ENCODE measurements around the gene ME3.

Gene ME3

DNA sequence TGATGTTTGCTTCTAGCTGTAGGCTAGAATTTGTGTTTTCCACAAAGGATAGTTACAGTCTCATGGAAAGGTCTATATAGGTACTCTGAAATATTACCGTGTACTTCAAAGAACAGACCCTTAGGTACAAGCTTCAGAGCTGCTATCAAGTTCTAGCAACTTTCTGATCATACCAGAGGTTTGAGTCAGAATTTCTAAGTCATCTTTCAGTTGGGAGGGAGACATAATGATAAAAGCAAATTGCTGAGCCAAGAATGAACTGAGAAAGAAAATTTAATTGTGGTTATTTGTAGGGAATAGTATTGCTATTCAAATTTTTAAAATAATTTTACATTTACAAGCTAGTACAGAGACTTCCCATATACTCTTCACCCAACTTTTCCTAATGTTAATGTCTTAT, 19.9 kb upstream of the ME3 start:
- no peaks in the 10 kb centered on the region for H3K9me3 ChIP-seq (ENCODE audit: control insufficient read depth, insufficient read depth, low read length)
- H3K9ac ChIP-seq (ENCODE audit: low read depth, low read length), result no peak overlapping the region
- no peak overlapping the region for H3K4me3 ChIP-seq (ENCODE audit: low read depth, low read length)
- no peaks in the 10 kb centered on the region for H3K36me3 ChIP-seq (ENCODE audit: control insufficient read depth, insufficient read depth, low read length)
- no peaks in the 10 kb centered on the region for H3K27me3 ChIP-seq (ENCODE audit: control insufficient read depth, insufficient read depth, low read length)
- no peaks in the 10 kb centered on the region for H3K4me1 ChIP-seq (ENCODE audit: control insufficient read depth, insufficient read depth, low read length)

DNA sequence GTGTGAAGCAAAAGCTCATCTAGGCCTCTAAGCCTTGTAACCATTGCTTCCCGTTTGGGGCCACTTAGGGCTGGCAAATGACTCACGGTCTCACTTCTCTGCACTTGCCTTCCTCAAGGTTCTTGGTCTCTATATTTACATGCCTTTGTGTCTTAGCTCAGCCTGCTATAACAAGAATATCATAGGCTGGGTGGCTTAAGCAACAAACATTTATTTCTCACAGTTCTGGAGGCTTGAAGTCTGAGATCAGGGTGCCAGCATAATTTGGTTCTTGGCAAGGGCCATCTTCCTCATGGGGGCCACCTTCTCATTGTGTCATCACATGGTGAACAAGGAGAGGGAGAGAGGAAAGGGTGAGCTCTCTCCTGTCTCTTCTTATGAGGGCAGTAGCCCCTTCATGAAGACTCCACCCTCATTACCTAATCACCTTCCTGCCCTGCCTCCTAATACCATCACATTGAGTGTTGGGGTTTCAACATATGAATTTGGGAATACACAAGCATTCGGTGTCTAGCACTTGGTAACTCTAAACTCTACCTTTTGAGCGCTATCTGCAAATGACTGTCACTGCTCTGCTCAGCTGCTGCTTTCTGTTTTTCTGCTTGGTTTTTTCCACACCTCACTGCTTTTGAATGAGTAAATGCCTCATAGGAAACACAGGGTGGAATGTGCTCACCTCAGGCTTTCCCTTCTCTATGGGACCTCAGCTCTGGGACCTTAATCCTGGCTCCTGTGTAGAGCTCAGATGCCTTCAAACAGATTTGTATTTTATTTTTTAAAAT, 16.2 kb upstream of the ME3 start:
- Histone ChIP-seq H3K4me3 (ENCODE audit: low read depth, low read length) (no peak overlapping the region), H3K27me3 (ENCODE audit: control insufficient read depth, insufficient read depth, low read length) (no peaks in the 10 kb centered on the region), H3K9me3 (ENCODE audit: control insufficient read depth, insufficient read depth, low read length) (no peaks in the 10 kb centered on the region), H3K36me3 (ENCODE audit: control insufficient read depth, insufficient read depth, low read length) (no peaks in the 10 kb centered on the region), H3K9ac (ENCODE audit: low read depth, low read length) (no peak overlapping the region), H3K4me1 (ENCODE audit: control insufficient read depth, insufficient read depth, low read length) (no peaks in the 10 kb centered on the region)

DNA sequence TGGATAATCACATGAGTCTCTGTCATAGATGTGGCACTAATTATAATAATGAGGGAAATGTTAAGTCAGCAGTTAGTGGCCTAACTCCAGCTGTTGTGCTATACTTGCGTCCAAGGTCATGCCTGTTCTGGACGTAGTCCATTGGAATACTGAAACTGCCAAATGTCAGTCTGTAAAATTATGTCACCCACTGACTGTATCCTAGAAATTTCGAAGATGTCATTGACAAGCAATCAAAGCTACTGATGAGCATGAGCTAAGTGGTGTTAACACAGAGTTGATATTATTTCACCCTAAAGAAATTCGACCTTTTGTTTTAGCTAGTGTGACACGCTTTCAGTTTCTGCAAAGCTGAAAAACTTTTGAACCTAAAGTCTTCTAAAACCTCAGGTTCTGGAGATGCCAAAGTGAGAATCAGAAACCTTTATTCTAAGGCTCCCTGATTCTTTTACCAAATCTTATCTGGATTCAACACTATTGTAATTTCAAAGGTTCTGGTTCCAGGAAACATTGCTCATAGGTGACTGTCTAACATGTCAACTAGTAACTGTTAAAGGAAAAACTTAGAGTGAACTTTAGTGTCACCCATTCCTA, 14.9 kb upstream of the ME3 start:
- no peak overlapping the region for H3K9ac ChIP-seq (ENCODE audit: low read depth, low read length)
- H3K4me3 ChIP-seq (ENCODE audit: low read depth, low read length), result no peak overlapping the region
- no peaks in the 10 kb centered on the region for H3K4me1 ChIP-seq (ENCODE audit: control insufficient read depth, insufficient read depth, low read length)
- no peaks in the 10 kb centered on the region for H3K27me3 ChIP-seq (ENCODE audit: control insufficient read depth, insufficient read depth, low read length)
- no peaks in the 10 kb centered on the region for H3K9me3 ChIP-seq (ENCODE audit: control insufficient read depth, insufficient read depth, low read length)
- no peaks in the 10 kb centered on the region for H3K36me3 ChIP-seq (ENCODE audit: control insufficient read depth, insufficient read depth, low read length)

DNA sequence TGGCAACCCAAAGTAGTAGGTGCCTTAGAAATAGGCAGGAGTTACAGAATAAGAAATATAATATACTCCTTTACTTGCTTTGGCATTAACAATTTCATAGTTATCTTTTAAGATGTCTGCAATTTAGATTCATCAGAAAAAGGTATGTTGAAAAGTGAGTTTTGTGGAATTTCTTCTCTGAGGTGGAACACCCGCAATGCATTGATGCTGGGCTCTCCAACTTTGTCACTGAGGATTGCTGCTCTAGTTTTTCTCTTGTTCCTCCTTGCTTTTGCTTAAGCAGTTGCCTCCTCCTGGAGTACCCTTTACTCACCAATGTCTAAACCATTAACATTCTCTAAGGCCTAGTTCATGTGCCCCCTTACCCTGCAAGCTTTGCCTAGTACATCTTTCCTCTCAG, 14.1 kb upstream of the ME3 start:
- H3K9me3 ChIP-seq (ENCODE audit: control insufficient read depth, insufficient read depth, low read length), result no peaks in the 10 kb centered on the region
- H3K4me1 ChIP-seq (ENCODE audit: control insufficient read depth, insufficient read depth, low read length), result no peaks in the 10 kb centered on the region
- no peaks in the 10 kb centered on the region for H3K27me3 ChIP-seq (ENCODE audit: control insufficient read depth, insufficient read depth, low read length)
- no peaks in the 10 kb centered on the region for H3K36me3 ChIP-seq (ENCODE audit: control insufficient read depth, insufficient read depth, low read length)
- no peak overlapping the region for H3K9ac ChIP-seq (ENCODE audit: low read depth, low read length)
- H3K4me3 ChIP-seq (ENCODE audit: low read depth, low read length), result no peak overlapping the region

DNA sequence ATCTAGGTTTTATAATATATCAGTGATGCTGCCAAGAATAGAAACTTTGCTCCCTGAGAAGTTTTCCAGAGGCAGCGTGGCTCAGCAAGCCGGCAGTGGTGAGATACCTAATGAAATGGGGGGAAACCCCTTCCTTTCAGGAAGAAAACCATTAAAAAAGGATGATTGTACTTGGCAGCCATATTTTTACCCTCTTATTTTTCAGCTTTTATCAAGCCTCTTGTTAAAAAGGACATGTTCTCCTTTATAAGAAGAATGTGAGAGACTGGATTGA, 9.0 kb upstream of the ME3 start:
- Histone ChIP-seq H3K4me3 (ENCODE audit: low read depth, low read length) (no peak overlapping the region), H3K9me3 (ENCODE audit: control insufficient read depth, insufficient read depth, low read length) (no peaks in the 10 kb centered on the region), H3K9ac (ENCODE audit: low read depth, low read length) (no peak overlapping the region), H3K4me1 (ENCODE audit: control insufficient read depth, insufficient read depth, low read length) (peaks cover 4% of the 10 kb centered on the region), H3K27me3 (ENCODE audit: control insufficient read depth, insufficient read depth, low read length) (no peaks in the 10 kb centered on the region), H3K36me3 (ENCODE audit: control insufficient read depth, insufficient read depth, low read length) (no peaks in the 10 kb centered on the region)

DNA sequence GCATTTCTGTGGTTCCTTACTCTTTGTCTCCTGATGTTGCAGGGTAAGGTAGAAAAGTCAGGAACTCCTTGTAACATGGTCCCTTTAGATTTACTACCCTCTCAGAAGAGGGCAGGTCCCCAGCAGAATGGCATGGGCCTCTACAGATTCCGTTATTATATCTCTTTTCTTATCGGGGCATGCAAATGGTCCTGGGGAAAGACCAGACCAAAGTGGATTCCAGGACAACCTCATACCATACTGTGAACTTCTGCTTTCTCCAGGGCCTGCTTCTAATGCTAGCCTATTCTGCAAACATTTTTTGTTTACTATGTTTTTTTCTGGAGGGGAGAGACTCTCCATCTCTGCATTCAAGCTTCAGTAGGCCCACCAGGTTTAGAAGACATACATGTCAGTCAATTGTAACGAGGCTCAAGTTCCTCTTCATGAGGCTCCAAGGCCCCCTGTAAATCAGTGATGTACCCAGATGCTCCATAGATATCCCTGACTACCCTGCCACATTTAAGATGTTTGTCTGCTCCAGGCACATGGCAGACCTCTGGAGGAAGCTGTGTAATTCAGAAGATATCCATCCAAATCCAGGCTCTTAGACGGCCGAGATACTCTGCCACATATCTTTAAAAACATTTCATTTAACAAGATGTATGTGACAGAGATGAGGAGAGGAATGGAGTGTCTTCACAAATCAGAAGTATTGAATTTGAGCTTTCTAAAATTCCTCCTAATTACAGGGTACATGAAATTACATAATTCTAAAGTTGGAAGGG, 8.5 kb upstream of the ME3 start:
- Histone ChIP-seq H3K9me3 (ENCODE audit: control insufficient read depth, insufficient read depth, low read length) (no peaks in the 10 kb centered on the region), H3K36me3 (ENCODE audit: control insufficient read depth, insufficient read depth, low read length) (no peaks in the 10 kb centered on the region), H3K9ac (ENCODE audit: low read depth, low read length) (no peak overlapping the region), H3K27me3 (ENCODE audit: control insufficient read depth, insufficient read depth, low read length) (no peaks in the 10 kb centered on the region), H3K4me3 (ENCODE audit: low read depth, low read length) (no peak overlapping the region), H3K4me1 (ENCODE audit: control insufficient read depth, insufficient read depth, low read length) (peaks cover 4% of the 10 kb centered on the region)

DNA sequence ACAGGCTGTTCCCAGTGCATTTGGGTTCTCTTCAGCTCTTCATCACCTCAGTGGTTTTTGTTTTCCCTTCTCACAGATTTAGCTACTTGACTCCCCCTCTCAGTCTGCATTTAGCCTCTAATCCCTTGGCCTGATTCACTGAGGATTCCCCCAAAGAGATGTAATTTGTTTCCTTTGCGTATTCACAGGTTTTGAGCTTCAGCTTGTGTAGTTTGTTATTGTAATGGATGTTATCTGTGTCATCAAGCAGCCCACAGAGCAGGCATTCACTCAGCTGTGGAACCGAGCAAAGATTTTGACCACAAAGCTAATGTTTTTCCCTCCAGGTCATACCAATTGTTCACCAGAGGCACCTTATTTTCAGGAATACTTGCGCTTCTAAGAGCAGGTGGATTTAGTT, 6.4 kb upstream of the ME3 start:
- H3K9ac ChIP-seq (ENCODE audit: low read depth, low read length), result no peak overlapping the region
- H3K27me3 ChIP-seq (ENCODE audit: control insufficient read depth, insufficient read depth, low read length), result peaks cover 8% of the 10 kb centered on the region
- no peak overlapping the region for H3K4me3 ChIP-seq (ENCODE audit: low read depth, low read length)
- no peaks in the 10 kb centered on the region for H3K36me3 ChIP-seq (ENCODE audit: control insufficient read depth, insufficient read depth, low read length)
- H3K9me3 ChIP-seq (ENCODE audit: control insufficient read depth, insufficient read depth, low read length), result no peaks in the 10 kb centered on the region
- peaks cover 4% of the 10 kb centered on the region for H3K4me1 ChIP-seq (ENCODE audit: control insufficient read depth, insufficient read depth, low read length)

DNA sequence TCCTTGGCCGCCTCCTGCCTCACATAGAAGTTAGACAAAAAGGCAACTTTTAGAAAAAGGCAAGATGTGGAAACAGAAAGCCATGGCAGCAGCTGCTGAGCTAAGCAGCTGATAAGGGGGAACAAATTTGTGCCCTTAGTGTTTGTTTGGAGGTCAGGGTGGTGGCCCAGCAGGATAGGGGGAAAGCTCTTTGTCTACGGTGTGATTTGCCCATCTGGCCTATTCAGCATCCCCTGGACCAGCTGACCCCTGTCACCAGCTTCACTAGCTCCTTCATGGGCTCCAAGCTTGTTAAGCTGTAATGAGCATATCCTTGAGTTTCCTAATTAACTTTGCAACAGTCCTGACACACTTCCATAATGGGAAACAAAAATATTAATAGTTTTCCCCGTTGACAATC, 5.9 kb upstream of the ME3 start:
- H3K9ac ChIP-seq (ENCODE audit: low read depth, low read length), result no peak overlapping the region
- H3K36me3 ChIP-seq (ENCODE audit: control insufficient read depth, insufficient read depth, low read length), result no peaks in the 10 kb centered on the region
- H3K9me3 ChIP-seq (ENCODE audit: control insufficient read depth, insufficient read depth, low read length), result no peaks in the 10 kb centered on the region
- peaks cover 12% of the 10 kb centered on the region for H3K27me3 ChIP-seq (ENCODE audit: control insufficient read depth, insufficient read depth, low read length)
- H3K4me3 ChIP-seq (ENCODE audit: low read depth, low read length), result no peak overlapping the region
- H3K4me1 ChIP-seq (ENCODE audit: control insufficient read depth, insufficient read depth, low read length), result peaks cover 4% of the 10 kb centered on the region

DNA sequence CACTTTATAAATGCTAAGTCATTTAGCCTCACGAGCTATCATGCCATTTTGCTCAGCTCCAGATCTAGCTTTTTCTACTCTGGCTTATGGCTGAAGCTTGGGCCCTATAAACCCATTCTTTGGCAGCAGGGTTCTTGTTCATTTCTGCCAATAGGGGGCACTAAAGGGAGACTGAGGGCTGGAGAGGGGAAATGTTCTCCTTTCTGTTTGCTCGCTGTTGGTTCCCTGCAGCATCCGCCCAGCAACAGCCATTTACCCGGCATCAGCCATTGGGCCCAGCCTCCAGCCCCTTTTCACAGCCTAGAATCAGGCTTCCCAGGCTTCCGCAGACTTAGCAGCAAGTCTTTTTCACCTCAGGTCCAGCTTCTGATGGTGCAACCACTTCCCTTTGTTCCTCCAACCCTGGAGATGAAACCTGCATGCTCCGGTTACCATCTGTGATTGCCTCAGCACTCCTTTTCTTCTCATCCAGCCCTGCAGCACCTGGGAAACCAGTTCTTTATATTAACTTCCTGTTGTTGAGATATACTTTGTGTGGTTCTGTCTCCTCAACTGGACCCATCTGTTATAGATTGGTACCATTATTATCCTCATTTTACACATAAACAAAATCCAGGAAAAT, 4.2 kb upstream of the ME3 start:
- H3K9me3 ChIP-seq (ENCODE audit: control insufficient read depth, insufficient read depth, low read length), result no peaks in the 10 kb centered on the region
- H3K36me3 ChIP-seq (ENCODE audit: control insufficient read depth, insufficient read depth, low read length), result no peaks in the 10 kb centered on the region
- no peak overlapping the region for H3K9ac ChIP-seq (ENCODE audit: low read depth, low read length)
- H3K4me3 ChIP-seq (ENCODE audit: low read depth, low read length), result no peak overlapping the region
- H3K4me1 ChIP-seq (ENCODE audit: control insufficient read depth, insufficient read depth, low read length), result peaks cover 4% of the 10 kb centered on the region
- peaks cover 25% of the 10 kb centered on the region for H3K27me3 ChIP-seq (ENCODE audit: control insufficient read depth, insufficient read depth, low read length)

DNA sequence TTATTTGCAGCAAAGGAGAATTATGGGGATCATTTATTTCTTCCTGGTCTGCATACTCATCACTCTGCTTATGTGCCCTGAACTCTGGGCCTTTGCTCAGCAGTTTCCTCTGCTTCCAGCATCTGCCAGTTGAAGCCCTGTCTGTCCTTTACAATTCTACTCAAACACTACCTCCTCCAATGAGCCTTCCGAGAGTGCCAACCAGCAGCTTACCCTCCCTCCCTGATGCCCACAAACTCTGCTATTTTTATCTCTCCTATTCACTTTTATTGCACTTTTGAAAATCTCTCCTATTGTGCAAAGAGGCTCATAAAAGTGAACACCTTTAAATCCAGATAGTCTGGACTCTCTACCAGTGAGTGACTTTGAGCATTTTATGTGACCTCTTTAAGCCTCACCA, 3.6 kb upstream of the ME3 start:
- Histone ChIP-seq H3K36me3 (ENCODE audit: control insufficient read depth, insufficient read depth, low read length) (no peaks in the 10 kb centered on the region), H3K4me3 (ENCODE audit: low read depth, low read length) (no peak overlapping the region), H3K9ac (ENCODE audit: low read depth, low read length) (no peak overlapping the region), H3K9me3 (ENCODE audit: control insufficient read depth, insufficient read depth, low read length) (no peaks in the 10 kb centered on the region), H3K4me1 (ENCODE audit: control insufficient read depth, insufficient read depth, low read length) (peaks cover 4% of the 10 kb centered on the region), H3K27me3 (ENCODE audit: control insufficient read depth, insufficient read depth, low read length) (peaks cover 30% of the 10 kb centered on the region)

DNA sequence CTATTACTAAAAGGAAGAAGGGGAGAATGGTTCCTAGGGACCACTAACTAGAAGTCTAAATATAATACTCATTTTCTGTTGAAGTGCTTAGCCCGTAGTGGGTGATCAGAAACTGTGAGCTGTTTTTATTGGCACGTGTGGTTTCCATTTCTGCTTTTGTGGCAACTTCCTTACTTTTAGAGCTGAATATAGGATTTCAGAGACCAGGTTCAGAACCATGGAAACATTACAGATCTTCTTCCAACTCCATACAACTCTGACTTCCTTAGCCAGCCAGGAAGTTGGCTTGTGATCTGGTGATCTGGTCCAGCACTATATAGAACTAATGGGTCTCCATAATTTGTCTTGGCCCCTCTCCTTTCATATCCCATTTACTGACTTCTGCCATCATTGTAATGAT, 2.6 kb upstream of the ME3 start:
- no peak overlapping the region for H3K9ac ChIP-seq (ENCODE audit: low read depth, low read length)
- H3K36me3 ChIP-seq (ENCODE audit: control insufficient read depth, insufficient read depth, low read length), result no peaks in the 10 kb centered on the region
- H3K9me3 ChIP-seq (ENCODE audit: control insufficient read depth, insufficient read depth, low read length), result no peaks in the 10 kb centered on the region
- no peak overlapping the region for H3K4me3 ChIP-seq (ENCODE audit: low read depth, low read length)
- H3K27me3 ChIP-seq (ENCODE audit: control insufficient read depth, insufficient read depth, low read length), result peaks cover 39% of the 10 kb centered on the region
- H3K4me1 ChIP-seq (ENCODE audit: control insufficient read depth, insufficient read depth, low read length), result peaks cover 4% of the 10 kb centered on the region

Measured in iPS-15b (cell line).